Liver (tissue), 9 donors: ENCODE data around the gene HYOU1. TPM values are rescaled to one million over a fixed set of nuclear protein-coding genes. Genes with fewer than 3 reads are reported as not detected.
"Not testable (repeated sequence)": the region's sequence is repeated elsewhere in the genome, so short reads cannot be mapped to it uniquely, and the experiment has no call there.

Source experiments
- DNase-seq: peaks from one replicate; pipeline ENCODE4 v3.0.0-alpha.2; 2017; ENCODE audit warnings: low spot score
- H3K27ac ChIP-seq, 2 donors: one replicate each; pipeline ENCODE4 v1.7.0; 2013; ENCODE audit warnings: inconsistent platforms in 2 of 2, low read length in 2 of 2, control low read depth in 1 of 2, low read depth in 1 of 2, mild to moderate bottlenecking in 1 of 2
- H3K27me3 ChIP-seq, 4 donors: one replicate each; pipeline versions ENCODE4 v1.6.1 to v1.7.0; 2013; ENCODE audit warnings: low read length in 3 of 4, inconsistent platforms in 1 of 4, mild to moderate bottlenecking in 1 of 4, moderate library complexity in 1 of 4; ENCODE audit not compliant: control insufficient read depth in 4 of 4, insufficient read depth in 4 of 4
- H3K36me3 ChIP-seq, 4 donors: one replicate each; pipeline versions ENCODE4 v1.6.1 to v1.7.0; 2013; ENCODE audit warnings: low read length in 3 of 4, mild to moderate bottlenecking in 3 of 4, low read depth in 1 of 4, moderate library complexity in 1 of 4; ENCODE audit not compliant: control insufficient read depth in 4 of 4, insufficient read depth in 3 of 4
- H3K4me1 ChIP-seq, 4 donors: one replicate each; pipeline versions ENCODE4 v1.6.1 to v1.7.0; 2013; ENCODE audit warnings: low read length in 3 of 4, mild to moderate bottlenecking in 3 of 4, moderate library complexity in 1 of 4; ENCODE audit not compliant: control insufficient read depth in 4 of 4, insufficient read depth in 4 of 4
- H3K4me3 ChIP-seq, 3 donors: one replicate each; pipeline versions ENCODE4 v1.6.1 to v1.7.0; 2013; ENCODE audit warnings: low read length in 3 of 3, control low read depth in 1 of 3, low read depth in 1 of 3, mild to moderate bottlenecking in 1 of 3
- H3K9ac ChIP-seq, 2 donors: one replicate each; pipeline ENCODE4 v1.7.0; 2013; ENCODE audit warnings: low read length in 2 of 2, mild to moderate bottlenecking in 2 of 2, moderate library complexity in 2 of 2, control low read depth in 1 of 2, low read depth in 1 of 2
- H3K9me3 ChIP-seq, 4 donors: one replicate each; pipeline versions ENCODE4 v1.6.1 to v1.7.0; 2013; ENCODE audit warnings: low read length in 3 of 4; ENCODE audit not compliant: control insufficient read depth in 4 of 4
- EGR1 ChIP-seq, 2 donors: IDR thresholded peaks; 2 replicates each; pipeline ENCODE4 v1.6.1; 2016 to 2018; ENCODE audit warnings: antibody characterized with exemption in 2 of 2, low read depth in 2 of 2
- FOXA1 ChIP-seq: IDR thresholded peaks from 2 replicates; pipeline ENCODE4 v1.6.1; 2016; ENCODE audit warnings: antibody characterized with exemption
- FOXA2 ChIP-seq: IDR thresholded peaks from 2 replicates; pipeline ENCODE4 v1.6.1; 2016; ENCODE audit warnings: antibody characterized with exemption
- GABPA ChIP-seq, 2 donors: IDR thresholded peaks in 1 of 2; conservative IDR thresholded peaks in 1 of 2; 2 replicates each; pipeline ENCODE4 v1.6.1; 2016; ENCODE audit warnings: antibody characterized with exemption in 2 of 2, mild to moderate bottlenecking in 1 of 2, moderate library complexity in 1 of 2
- HNF4A ChIP-seq, 2 donors: conservative IDR thresholded peaks; 2 replicates each; pipeline ENCODE4 v1.6.1; 2016; ENCODE audit warnings: antibody characterized with exemption in 2 of 2, mild to moderate bottlenecking in 2 of 2
- HNF4G ChIP-seq: IDR thresholded peaks from 2 replicates; pipeline ENCODE4 v1.6.1; 2016; ENCODE audit warnings: antibody characterized with exemption
- JUND ChIP-seq, 2 donors: IDR thresholded peaks; 2 replicates each; pipeline ENCODE4 v1.6.1; 2016; ENCODE audit warnings: antibody characterized with exemption in 2 of 2
- NR2F2 ChIP-seq: IDR thresholded peaks from 2 replicates; pipeline ENCODE4 v1.6.1; 2016; ENCODE audit warnings: antibody characterized with exemption
- RAD21 ChIP-seq, 2 donors: IDR thresholded peaks; 2 replicates each; pipeline ENCODE4 v1.6.1; 2016; ENCODE audit warnings: antibody characterized with exemption in 2 of 2, mild to moderate bottlenecking in 2 of 2
- RXRA ChIP-seq, 2 donors: IDR thresholded peaks; 2 replicates each; pipeline ENCODE4 v1.6.1; 2017 to 2018; ENCODE audit warnings: antibody characterized with exemption in 2 of 2, mild to moderate bottlenecking in 1 of 2
- SP1 ChIP-seq: IDR thresholded peaks from 2 replicates; pipeline ENCODE4 v1.6.1; 2018; ENCODE audit warnings: antibody characterized with exemption, mild to moderate bottlenecking
- TAF1 ChIP-seq: conservative IDR thresholded peaks from 2 replicates; pipeline ENCODE4 v1.6.1; 2016; ENCODE audit warnings: antibody characterized with exemption, mild to moderate bottlenecking
- YY1 ChIP-seq: IDR thresholded peaks from 2 replicates; pipeline ENCODE4 v1.6.1; 2016; ENCODE audit warnings: antibody characterized with exemption, mild to moderate bottlenecking
- WGBS: extraction: QIAGEN DNeasy Blood & Tissue Kit; methylation state at CpG from one replicate; pipeline ENCODE4 v1.1.7; 2013; 5-methylcytosine and 5-hydroxymethylcytosine counted together
- polyA plus RNA-seq, 2 donors: library from polyadenylated mRNA; stranded (reverse) in 1 of 2; unstranded in 1 of 2; fragments of 200-250 nt in 1 of 2; fragments of >200 nt in 1 of 2; fragmentation: Nextera tagmentation in 1 of 2; extraction: Ambion mirVana in 1 of 2; gene quantifications; one replicate each; pipeline versions ENCODE4 v1.2.1 to v1.2.3, GENCODE V29; 2013 to 2015
- total RNA-seq, 2 donors: library from RNA; depleted of rRNA; stranded (reverse); fragments of >200 nt; gene quantifications; one replicate each; pipeline ENCODE4 v1.2.3, GENCODE V29; 2014
- TF ChIP-seq, protein P1 (sequence below): IDR thresholded peaks from 2 replicates; pipeline ENCODE4 v1.6.1; 2016; ENCODE audit warnings: antibody characterized with exemption
- TF ChIP-seq, protein P2 (sequence below): IDR thresholded peaks from 2 replicates; pipeline ENCODE4 v1.6.1; 2016; ENCODE audit warnings: antibody characterized with exemption, mild to moderate bottlenecking
- TF ChIP-seq, protein P3 (sequence below): IDR thresholded peaks from 2 replicates; pipeline ENCODE4 v1.6.1; 2016; ENCODE audit warnings: antibody characterized with exemption
- TF ChIP-seq, protein P4 (sequence below): fragments of 150-350 bp; IDR thresholded peaks from 2 replicates; pipeline ENCODE4 v1.5.1; 2017; ENCODE audit warnings: improper control_type of control experiment, low read depth, low read length; ENCODE audit not compliant: missing input control
- TF ChIP-seq, protein P5 (sequence below): IDR thresholded peaks from 2 replicates; pipeline ENCODE4 v1.6.1; 2016; ENCODE audit warnings: antibody characterized with exemption
- donor health status: healthy.
- donor health status: healthy.
- donor health status: healthy.
- donor health status: healthy.
- donor health status: healthy.

HYOU1 gene
- total and polyA plus RNA-seq, 4 donors, result 41.6 to 270 (median 119) TPM

DNA sequence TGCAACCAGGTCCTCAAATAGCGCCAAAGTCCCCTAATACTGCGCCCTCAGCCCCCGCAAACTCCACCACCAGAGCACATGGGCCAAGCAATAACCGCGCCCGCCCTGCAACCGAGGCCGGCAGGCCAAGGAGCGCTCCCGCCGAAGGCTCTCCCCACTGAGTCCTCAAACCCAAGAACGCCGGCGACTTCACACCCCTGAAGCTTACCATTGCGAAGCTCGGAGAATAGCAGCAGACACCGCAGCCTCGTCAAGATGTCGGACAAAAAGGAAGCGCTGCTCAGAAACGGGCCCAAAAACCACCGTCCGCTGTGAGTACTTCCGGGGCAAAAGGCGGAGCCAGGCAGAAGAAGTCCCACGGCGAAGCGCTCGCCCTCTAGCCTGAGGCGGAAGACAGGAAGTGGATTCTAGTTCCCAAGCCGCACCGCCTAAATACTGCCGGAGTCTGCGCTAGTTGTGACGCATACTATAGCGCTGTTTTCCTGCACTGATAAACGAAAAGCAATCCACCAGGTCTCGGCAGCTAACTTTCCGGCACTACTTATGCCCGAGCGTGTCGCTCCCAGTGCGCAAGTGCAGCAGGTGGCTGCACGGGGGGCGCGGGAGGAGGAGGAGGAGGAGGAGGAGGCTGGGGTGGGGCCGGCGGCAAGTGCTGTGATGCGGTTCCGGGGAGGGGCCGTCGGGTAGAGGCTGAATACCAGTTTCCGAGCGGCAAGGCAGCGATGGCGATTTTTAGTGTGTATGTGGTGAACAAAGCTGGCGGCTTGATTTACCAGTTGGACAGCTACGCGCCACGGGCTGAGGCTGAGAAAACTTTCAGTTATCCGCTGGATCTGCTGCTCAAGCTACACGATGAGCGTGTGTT lies 38.7 kb downstream of the HYOU1 start, which contains the start of the genes RPS25 and TRAPPC4 (continued):
- TF ChIP-seq, protein P1, sequence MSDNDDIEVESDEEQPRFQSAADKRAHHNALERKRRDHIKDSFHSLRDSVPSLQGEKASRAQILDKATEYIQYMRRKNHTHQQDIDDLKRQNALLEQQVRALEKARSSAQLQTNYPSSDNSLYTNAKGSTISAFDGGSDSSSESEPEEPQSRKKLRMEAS, result peak; percentile 91
- peak; percentile 56 for TF ChIP-seq NR2F2
- peak; percentile 44 to 48 for TF ChIP-seq RAD21 (IDR thresholded peaks at IDR 0.05)
- TF ChIP-seq YY1, result peak; percentile 95
- TF ChIP-seq RXRA (IDR thresholded peaks at IDR 0.05), result peak; percentile 24 to 53
- TF ChIP-seq FOXA2, result peak; percentile 16

DNA sequence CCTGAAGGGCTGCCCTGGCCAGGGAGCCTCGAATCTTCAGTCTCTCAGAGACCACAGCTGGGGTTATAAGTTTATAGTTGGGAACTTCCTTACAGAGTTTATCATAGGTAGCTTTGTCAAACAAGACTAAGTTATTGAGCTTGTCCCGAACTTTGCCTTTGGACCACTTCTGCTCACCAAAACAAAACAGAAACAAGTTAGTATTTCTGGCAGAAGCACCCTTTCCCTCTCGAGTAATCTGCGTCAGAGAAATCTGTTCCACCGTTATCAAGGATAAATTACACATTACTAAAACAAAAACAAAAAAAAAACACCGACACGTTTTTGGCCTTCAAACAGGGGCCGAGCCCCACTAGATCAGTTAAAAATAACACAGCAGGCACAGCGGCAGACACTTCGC lies 39.6 kb downstream of the HYOU1 start:
- 3% methylated on average over 10 of the region's 10 CpGs for WGBS
- Histone ChIP-seq H3K4me3 (peak overlapping the region; percentile 73 to 98 (median 92)), H3K27ac (peak overlapping the region; percentile 98 to 99), H3K9ac (peak overlapping the region; percentile 98 to 100), H3K4me1 (peaks cover 8 to 39% (median 33%) of the 10 kb centered on the region in 4 donors), H3K36me3 (peaks cover 4 to 33% (median 25%) of the 10 kb centered on the region in 4 donors)
- not testable (repeated sequence) for DNase-seq, H3K27me3 ChIP-seq, H3K9me3 ChIP-seq

DNA sequence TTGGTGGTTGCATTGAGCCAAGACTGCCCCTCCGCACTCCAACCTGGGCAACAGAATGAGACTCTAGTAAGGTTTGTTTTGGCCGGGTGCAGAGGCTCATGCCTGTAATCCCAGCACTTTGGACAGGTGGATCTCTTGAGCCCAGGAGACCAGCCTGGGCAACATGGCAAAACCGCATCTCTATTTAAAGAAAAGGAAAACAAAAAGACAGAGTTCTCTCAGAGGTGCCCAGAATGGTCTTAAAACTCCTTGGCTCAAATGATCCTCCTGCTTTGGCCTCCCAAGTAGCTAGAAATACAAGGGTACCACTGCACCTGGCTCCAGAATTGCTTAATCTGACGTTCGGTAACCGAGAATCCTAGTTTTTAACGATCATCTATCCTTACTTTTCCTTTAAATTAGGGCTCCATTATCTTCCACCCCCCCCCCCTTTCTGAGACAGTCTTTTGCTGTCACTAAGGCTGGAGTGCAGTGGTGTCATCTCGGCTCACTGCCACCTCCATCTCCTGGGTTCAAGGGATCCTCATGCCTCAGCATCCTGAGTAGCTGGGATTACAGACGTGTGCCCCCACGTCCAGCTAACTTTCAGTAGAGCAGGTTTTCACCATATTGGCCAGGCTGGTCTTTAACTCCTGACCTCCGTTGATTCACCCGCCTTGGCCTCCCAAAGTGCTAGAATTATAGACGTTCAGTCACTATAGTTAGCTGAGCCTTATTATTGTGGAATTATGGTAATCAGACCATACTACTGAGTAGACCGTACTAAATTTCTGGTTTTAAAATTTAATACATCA lies 40.6 kb downstream of the HYOU1 start:
- no peak overlapping the region for H3K4me3 ChIP-seq
- peak overlapping the region in 1 of 2 donors; percentile 98 for H3K9ac ChIP-seq
- WGBS, result 76% methylated on average over 14 of the region's 14 CpGs
- DNase-seq, result no peak
- TF ChIP-seq TAF1 (no peak), RAD21 (IDR thresholded peaks at IDR 0.05) (no peak), JUND (IDR thresholded peaks at IDR 0.05) (no peak), FOXA1 (no peak), HNF4A (conservative IDR thresholded peaks at IDR 0.05) (no peak), RXRA (IDR thresholded peaks at IDR 0.05) (no peak), GABPA (IDR thresholded peaks at IDR 0.05 in 1 of 2, conservative IDR thresholded peaks at IDR 0.05 in 1 of 2) (no peak), EGR1 (IDR thresholded peaks at IDR 0.05; ENCODE audit: low read depth in 2 of 2) (no peak), HNF4G (no peak), NR2F2 (no peak), SP1 (no peak), YY1 (no peak), FOXA2 (no peak)
- TF ChIP-seq, protein P2, sequence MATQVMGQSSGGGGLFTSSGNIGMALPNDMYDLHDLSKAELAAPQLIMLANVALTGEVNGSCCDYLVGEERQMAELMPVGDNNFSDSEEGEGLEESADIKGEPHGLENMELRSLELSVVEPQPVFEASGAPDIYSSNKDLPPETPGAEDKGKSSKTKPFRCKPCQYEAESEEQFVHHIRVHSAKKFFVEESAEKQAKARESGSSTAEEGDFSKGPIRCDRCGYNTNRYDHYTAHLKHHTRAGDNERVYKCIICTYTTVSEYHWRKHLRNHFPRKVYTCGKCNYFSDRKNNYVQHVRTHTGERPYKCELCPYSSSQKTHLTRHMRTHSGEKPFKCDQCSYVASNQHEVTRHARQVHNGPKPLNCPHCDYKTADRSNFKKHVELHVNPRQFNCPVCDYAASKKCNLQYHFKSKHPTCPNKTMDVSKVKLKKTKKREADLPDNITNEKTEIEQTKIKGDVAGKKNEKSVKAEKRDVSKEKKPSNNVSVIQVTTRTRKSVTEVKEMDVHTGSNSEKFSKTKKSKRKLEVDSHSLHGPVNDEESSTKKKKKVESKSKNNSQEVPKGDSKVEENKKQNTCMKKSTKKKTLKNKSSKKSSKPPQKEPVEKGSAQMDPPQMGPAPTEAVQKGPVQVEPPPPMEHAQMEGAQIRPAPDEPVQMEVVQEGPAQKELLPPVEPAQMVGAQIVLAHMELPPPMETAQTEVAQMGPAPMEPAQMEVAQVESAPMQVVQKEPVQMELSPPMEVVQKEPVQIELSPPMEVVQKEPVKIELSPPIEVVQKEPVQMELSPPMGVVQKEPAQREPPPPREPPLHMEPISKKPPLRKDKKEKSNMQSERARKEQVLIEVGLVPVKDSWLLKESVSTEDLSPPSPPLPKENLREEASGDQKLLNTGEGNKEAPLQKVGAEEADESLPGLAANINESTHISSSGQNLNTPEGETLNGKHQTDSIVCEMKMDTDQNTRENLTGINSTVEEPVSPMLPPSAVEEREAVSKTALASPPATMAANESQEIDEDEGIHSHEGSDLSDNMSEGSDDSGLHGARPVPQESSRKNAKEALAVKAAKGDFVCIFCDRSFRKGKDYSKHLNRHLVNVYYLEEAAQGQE, result no peak
- TF ChIP-seq, protein P3, sequence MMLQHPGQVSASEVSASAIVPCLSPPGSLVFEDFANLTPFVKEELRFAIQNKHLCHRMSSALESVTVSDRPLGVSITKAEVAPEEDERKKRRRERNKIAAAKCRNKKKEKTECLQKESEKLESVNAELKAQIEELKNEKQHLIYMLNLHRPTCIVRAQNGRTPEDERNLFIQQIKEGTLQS, result no peak
- TF ChIP-seq, protein P4, sequence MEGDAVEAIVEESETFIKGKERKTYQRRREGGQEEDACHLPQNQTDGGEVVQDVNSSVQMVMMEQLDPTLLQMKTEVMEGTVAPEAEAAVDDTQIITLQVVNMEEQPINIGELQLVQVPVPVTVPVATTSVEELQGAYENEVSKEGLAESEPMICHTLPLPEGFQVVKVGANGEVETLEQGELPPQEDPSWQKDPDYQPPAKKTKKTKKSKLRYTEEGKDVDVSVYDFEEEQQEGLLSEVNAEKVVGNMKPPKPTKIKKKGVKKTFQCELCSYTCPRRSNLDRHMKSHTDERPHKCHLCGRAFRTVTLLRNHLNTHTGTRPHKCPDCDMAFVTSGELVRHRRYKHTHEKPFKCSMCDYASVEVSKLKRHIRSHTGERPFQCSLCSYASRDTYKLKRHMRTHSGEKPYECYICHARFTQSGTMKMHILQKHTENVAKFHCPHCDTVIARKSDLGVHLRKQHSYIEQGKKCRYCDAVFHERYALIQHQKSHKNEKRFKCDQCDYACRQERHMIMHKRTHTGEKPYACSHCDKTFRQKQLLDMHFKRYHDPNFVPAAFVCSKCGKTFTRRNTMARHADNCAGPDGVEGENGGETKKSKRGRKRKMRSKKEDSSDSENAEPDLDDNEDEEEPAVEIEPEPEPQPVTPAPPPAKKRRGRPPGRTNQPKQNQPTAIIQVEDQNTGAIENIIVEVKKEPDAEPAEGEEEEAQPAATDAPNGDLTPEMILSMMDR, result no peak
- TF ChIP-seq, protein P1, result no peak
- TF ChIP-seq, protein P5, sequence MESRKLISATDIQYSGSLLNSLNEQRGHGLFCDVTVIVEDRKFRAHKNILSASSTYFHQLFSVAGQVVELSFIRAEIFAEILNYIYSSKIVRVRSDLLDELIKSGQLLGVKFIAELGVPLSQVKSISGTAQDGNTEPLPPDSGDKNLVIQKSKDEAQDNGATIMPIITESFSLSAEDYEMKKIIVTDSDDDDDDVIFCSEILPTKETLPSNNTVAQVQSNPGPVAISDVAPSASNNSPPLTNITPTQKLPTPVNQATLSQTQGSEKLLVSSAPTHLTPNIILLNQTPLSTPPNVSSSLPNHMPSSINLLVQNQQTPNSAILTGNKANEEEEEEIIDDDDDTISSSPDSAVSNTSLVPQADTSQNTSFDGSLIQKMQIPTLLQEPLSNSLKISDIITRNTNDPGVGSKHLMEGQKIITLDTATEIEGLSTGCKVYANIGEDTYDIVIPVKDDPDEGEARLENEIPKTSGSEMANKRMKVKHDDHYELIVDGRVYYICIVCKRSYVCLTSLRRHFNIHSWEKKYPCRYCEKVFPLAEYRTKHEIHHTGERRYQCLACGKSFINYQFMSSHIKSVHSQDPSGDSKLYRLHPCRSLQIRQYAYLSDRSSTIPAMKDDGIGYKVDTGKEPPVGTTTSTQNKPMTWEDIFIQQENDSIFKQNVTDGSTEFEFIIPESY, result no peak
- H3K27ac ChIP-seq, result no peak overlapping the region
- H3K27me3 ChIP-seq, result no peaks in the 10 kb centered on the region
- H3K4me1 ChIP-seq, result peaks cover 3 to 30% (median 24%) of the 10 kb centered on the region in 4 donors
- peaks cover 4 to 39% (median 29%) of the 10 kb centered on the region in 4 donors for H3K36me3 ChIP-seq
- no peaks in the 10 kb centered on the region for H3K9me3 ChIP-seq
